Effector memory CD4-positive, alpha-beta T cell (primary cell): ENCODE data around the gene BAIAP2L1.

Source experiments
- DNase-seq, 3 donors: peaks; one replicate each; pipeline ENCODE4 v3.0.0-alpha.2; 2020
- H3K27ac ChIP-seq: 2 replicates; pipeline ENCODE4 v1.7.0; 2013; ENCODE audit warnings: mild to moderate bottlenecking, low read length, moderate library complexity; ENCODE audit not compliant: insufficient read depth, poor library complexity, severe bottlenecking
- H3K27me3 ChIP-seq: replicated peaks from 2 replicates; pipeline ENCODE4 v1.7.0; 2013; ENCODE audit warnings: mild to moderate bottlenecking, low read length; ENCODE audit not compliant: insufficient read depth, control insufficient read depth, poor library complexity, severe bottlenecking
- H3K36me3 ChIP-seq: 2 replicates; pipeline ENCODE4 v1.7.0; 2013; ENCODE audit warnings: mild to moderate bottlenecking, low read length, moderate library complexity; ENCODE audit not compliant: control insufficient read depth, insufficient read depth
- H3K4me1 ChIP-seq: 2 replicates; pipeline ENCODE4 v1.7.0; 2013; ENCODE audit warnings: low read length, mild to moderate bottlenecking; ENCODE audit not compliant: control insufficient read depth, insufficient read depth, poor library complexity, severe bottlenecking
- H3K4me3 ChIP-seq: 2 replicates; pipeline ENCODE4 v1.7.0; 2013; ENCODE audit warnings: low read length, low read depth, mild to moderate bottlenecking; ENCODE audit not compliant: insufficient read depth, poor library complexity, severe bottlenecking
- H3K9me3 ChIP-seq: 2 replicates; pipeline ENCODE4 v1.7.0; 2013; ENCODE audit warnings: mild to moderate bottlenecking, low read length, moderate library complexity; ENCODE audit not compliant: control insufficient read depth

Gene BAIAP2L1

DNA sequence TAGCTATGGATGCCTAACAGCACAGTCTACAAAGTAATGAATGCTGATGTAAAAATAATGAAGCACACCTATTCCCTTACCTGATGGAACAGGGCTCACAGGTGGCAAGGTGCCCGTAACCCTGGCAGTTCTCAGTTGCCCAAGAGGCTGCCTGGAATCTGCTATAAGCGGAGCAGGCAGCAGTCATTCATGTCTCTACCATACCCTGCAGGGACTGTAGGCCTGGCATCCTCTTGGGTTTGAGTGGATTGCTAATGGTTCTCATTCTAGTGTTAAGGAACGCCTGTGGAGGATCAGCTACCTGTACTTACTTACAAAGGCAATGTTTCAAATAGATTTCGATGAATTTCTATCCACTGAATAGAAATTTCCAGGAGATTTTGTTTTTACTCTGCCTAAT is 38.4 kb downstream of the BAIAP2L1 start:
- Histone ChIP-seq H3K4me3 (no peak overlapping the region), H3K36me3 (no peaks in the 10 kb centered on the region), H3K9me3 (no peaks in the 10 kb centered on the region), H3K27ac (no peak overlapping the region), H3K27me3 (no peaks in the 10 kb centered on the region), H3K4me1 (no peaks in the 10 kb centered on the region)
- DNase-seq, result no peak

- Histone ChIP-seq H3K36me3 (no peaks in the 10 kb centered on the region), H3K27me3 (no peaks in the 10 kb centered on the region), H3K4me1 (no peaks in the 10 kb centered on the region), H3K9me3 (no peaks in the 10 kb centered on the region), H3K4me3 (no peak overlapping the region), H3K27ac (no peak overlapping the region)
- no peak for DNase-seq
Measured at GRCh38 chr7:98360221-98361130, 40.4 kb downstream of the BAIAP2L1 start.

DNA sequence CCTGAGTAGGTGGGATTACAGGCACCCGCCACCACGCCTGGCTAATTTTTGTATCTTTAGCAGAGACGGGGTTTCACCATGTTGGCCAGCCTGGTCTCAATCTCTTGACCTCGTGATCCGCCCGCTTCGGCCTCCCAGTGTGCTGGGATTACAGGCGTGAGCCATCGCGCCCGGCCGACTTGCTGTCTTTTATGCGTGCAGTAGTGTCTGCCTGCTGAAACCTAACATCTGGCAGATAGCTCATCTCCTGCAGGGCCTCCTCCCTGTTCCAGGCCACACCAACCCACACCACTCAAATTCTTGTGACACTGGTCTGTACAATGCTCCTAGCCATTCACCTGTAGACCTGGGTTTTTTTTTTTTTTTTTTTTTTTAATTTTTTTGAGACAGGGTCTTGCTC is 41.5 kb downstream of the BAIAP2L1 start:
- H3K4me3 ChIP-seq, result no peak overlapping the region
- no peaks in the 10 kb centered on the region for H3K9me3 ChIP-seq
- no peak overlapping the region for H3K27ac ChIP-seq
- no peaks in the 10 kb centered on the region for H3K36me3 ChIP-seq
- H3K4me1 ChIP-seq, result no peaks in the 10 kb centered on the region
- no peaks in the 10 kb centered on the region for H3K27me3 ChIP-seq
- no peak for DNase-seq

- Histone ChIP-seq H3K4me3 (no peak overlapping the region), H3K4me1 (no peaks in the 10 kb centered on the region), H3K27ac (no peak overlapping the region), H3K9me3 (no peaks in the 10 kb centered on the region), H3K36me3 (no peaks in the 10 kb centered on the region), H3K27me3 (no peaks in the 10 kb centered on the region)
- no peak for DNase-seq
Measured at GRCh38 chr7:98358706-98359105, 42.2 kb downstream of the BAIAP2L1 start.

GRCh38 chr7:98357751-98358161 is 43.1 kb downstream of the BAIAP2L1 start:
- no peak overlapping the region for H3K27ac ChIP-seq

GRCh38 chr7:98355250-98355538 is 45.7 kb downstream of the BAIAP2L1 start:
- Histone ChIP-seq H3K4me3 (no peak overlapping the region), H3K4me1 (no peaks in the 10 kb centered on the region), H3K36me3 (no peaks in the 10 kb centered on the region), H3K27me3 (no peaks in the 10 kb centered on the region), H3K27ac (no peak overlapping the region), H3K9me3 (no peaks in the 10 kb centered on the region)
- DNase-seq, result no peak

More at GRCh38 chr7:98357751-98358161, 43.1 kb downstream of the BAIAP2L1 start:
- H3K9me3 ChIP-seq, result no peaks in the 10 kb centered on the region
- no peaks in the 10 kb centered on the region for H3K4me1 ChIP-seq
- DNase-seq, result no peak
- no peaks in the 10 kb centered on the region for H3K36me3 ChIP-seq
- no peaks in the 10 kb centered on the region for H3K27me3 ChIP-seq
- no peak overlapping the region for H3K4me3 ChIP-seq

DNA sequence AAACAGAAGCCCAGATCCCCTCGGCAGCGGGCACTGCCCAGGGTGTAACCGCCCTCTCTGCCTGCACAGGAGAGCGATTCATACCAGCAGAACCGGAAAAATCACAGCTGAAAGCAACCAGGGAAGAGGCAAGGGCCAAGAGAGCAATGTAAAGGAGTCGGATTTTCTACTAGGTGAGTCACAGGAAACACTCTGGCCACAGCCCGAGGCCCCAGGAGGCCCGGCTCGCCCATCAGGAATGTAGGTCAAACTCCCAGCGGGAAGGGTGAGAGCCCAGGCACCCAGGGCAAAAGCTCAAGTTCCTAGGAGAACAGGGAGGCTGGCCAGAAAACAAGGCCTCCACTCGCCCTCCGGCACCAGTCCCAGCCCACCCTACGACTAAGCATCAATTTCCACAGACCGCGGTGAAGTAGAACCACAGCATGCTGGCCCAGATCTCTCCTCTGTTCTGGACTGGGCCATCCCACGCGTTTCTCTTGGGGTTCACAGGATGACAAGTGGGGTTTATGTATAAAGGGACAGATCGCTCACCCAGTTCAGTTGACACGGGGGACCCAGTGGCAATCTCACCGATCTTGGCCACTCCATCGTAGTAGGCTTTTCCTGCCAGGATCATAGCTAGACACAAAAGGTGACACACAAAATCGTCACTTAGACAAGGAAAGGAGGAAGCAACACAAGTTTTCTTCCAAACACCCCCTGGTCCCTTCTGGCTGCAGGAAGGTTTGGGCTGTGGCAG is 46.2 kb downstream of the BAIAP2L1 start:
- Histone ChIP-seq H3K27ac (no peak overlapping the region), H3K4me1 (no peaks in the 10 kb centered on the region), H3K9me3 (no peaks in the 10 kb centered on the region), H3K4me3 (no peak overlapping the region), H3K36me3 (no peaks in the 10 kb centered on the region), H3K27me3 (no peaks in the 10 kb centered on the region)
- DNase-seq, result no peak

GRCh38 chr7:98354052-98354451 is 46.8 kb downstream of the BAIAP2L1 start:
- Histone ChIP-seq H3K4me3 (no peak overlapping the region), H3K27me3 (no peaks in the 10 kb centered on the region), H3K4me1 (no peaks in the 10 kb centered on the region), H3K36me3 (no peaks in the 10 kb centered on the region), H3K9me3 (no peaks in the 10 kb centered on the region), H3K27ac (no peak overlapping the region)
- no peak for DNase-seq

DNA sequence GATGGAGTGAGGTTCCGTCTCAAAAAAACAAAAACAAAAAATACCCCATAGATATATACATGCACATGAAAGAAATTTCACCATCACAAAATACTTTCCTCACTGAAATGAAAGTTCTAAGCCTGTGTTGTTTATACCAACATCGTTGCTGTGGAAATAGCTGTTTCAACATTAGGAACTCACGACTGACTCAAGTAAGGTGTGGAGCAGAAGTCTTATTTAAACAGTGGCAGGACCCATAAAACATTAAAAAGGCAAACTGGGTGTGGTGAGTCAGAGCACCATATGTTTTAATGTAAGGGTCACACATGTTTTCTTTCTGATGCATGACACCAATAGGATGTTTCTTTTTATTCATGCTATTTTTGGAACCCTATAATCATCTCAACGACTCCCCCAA is 48.3 kb downstream of the BAIAP2L1 start:
- no peak overlapping the region for H3K27ac ChIP-seq
- no peaks in the 10 kb centered on the region for H3K36me3 ChIP-seq
- H3K4me1 ChIP-seq, result no peaks in the 10 kb centered on the region
- DNase-seq, result no peak
- H3K4me3 ChIP-seq, result no peak overlapping the region
- H3K9me3 ChIP-seq, result no peaks in the 10 kb centered on the region
- no peaks in the 10 kb centered on the region for H3K27me3 ChIP-seq

- no peak for DNase-seq
- Histone ChIP-seq H3K36me3 (no peaks in the 10 kb centered on the region), H3K4me1 (no peaks in the 10 kb centered on the region), H3K9me3 (no peaks in the 10 kb centered on the region), H3K4me3 (no peak overlapping the region), H3K27ac (no peak overlapping the region), H3K27me3 (no peaks in the 10 kb centered on the region)
Measured at GRCh38 chr7:98351136-98351535, 49.8 kb downstream of the BAIAP2L1 start.
